Adrenal gland (tissue), 5 donors: Measurements from ENCODE around the gene ITPKB.

Experiments
- CTCF ChIP-seq, 6 experiments: fragments of 450-650 bp in 4 of 6; fragments of 200-600 bp in 2 of 6; sonication (generic) in 1 of 6; IDR thresholded peaks; 1 replicate in 5 of 6; 2 replicates in 1 of 6; pipeline versions ENCODE4 v1.5.1 to v1.8.0; 2016 to 2021; ENCODE audit warnings: antibody characterized with exemption in 6 of 6, mild to moderate bottlenecking in 2 of 6, moderate library complexity in 1 of 6
- POLR2A ChIP-seq, 2 donors: fragments of 450-650 bp; IDR thresholded peaks; one replicate each; pipeline ENCODE4 v1.6.1; 2017; ENCODE audit warnings: antibody characterized with exemption in 2 of 2, mild to moderate bottlenecking in 2 of 2, moderate library complexity in 1 of 2
- donor health status: DM: no; HTN: no; CAD: no.

DNA sequence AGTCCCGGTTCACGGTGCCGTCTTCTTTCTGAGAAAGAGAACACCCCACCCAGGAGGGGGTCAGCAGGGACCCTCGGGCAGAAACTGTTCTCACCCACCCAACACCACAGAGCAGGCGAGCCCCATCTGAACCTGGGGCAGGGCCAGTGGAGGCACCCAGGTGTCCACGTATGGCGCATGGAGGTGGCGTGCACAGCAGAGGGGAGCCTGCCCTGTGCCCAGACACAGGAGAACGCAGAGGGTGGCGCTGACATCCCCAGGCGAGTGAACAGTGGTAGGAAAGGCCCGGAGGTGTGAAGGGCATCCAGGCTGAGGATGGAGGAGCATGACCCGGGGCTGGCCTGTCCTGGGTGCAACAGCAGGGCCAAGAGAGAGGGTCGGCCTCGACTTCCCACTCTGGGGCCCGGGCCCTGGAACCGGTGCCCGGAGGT, 99.4 kb downstream of the ITPKB start:
- TF ChIP-seq POLR2A (IDR thresholded peaks at IDR 0.05) (no peak), CTCF (IDR thresholded peaks at IDR 0.05) (no peak)
